HG03565 (cell line): ENCODE measurements around the gene EFCAB8.

Source experiments
- ATAC-seq: cut with Tn5 transposase; IDR thresholded peaks from one replicate; pipeline ENCODE4 v1.9.1; 2021; ENCODE audit warnings: mild to moderate bottlenecking, moderate library complexity; ENCODE audit not compliant: unreplicated experiment

The EFCAB8 gene

GRCh38 chr20:32984196-32984595, 125.5 kb downstream of the EFCAB8 start:
- ATAC-seq = no peak

DNA sequence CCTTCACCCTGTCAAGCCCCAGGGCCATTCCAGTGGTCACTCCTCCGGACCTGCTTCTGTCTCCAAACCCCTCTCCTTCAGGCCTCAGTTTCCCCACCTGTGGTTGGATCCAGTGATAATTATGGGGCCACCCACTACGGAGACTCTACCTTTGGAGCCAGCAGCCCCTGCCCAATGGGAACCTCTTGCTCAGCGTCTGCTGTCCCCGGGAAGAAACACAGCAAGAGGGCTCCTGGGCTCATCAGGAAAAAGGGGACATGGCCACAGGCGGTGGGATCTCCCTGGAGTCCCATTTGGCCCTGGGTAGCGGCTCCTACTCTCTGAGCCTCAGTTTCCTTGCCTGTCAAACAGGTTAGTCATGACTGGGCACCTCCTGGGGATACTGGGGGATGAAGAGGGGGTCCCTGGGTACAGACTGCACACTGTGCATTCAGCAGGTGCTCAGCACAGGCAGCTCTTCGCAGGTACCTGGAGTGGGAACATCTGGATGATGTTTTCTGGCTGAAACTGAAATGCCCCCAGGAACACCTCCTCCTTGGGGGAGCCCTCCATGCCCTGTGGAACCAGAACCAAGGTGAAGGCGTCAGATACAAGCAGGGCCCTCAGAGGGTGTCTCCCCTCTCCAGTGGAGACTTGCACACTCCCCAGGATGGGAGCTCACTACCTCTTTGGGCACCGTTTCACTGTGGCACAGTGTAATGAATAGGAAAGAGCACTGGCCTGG, 126.1 kb downstream of the EFCAB8 start:
- ATAC-seq = no peak

- ATAC-seq = no peak
These were observed 126.9 kb downstream of the EFCAB8 start for GRCh38 chr20:32985596-32985995.

- no peak for ATAC-seq
These were observed 127.7 kb downstream of the EFCAB8 start for GRCh38 chr20:32986331-32986966.

DNA sequence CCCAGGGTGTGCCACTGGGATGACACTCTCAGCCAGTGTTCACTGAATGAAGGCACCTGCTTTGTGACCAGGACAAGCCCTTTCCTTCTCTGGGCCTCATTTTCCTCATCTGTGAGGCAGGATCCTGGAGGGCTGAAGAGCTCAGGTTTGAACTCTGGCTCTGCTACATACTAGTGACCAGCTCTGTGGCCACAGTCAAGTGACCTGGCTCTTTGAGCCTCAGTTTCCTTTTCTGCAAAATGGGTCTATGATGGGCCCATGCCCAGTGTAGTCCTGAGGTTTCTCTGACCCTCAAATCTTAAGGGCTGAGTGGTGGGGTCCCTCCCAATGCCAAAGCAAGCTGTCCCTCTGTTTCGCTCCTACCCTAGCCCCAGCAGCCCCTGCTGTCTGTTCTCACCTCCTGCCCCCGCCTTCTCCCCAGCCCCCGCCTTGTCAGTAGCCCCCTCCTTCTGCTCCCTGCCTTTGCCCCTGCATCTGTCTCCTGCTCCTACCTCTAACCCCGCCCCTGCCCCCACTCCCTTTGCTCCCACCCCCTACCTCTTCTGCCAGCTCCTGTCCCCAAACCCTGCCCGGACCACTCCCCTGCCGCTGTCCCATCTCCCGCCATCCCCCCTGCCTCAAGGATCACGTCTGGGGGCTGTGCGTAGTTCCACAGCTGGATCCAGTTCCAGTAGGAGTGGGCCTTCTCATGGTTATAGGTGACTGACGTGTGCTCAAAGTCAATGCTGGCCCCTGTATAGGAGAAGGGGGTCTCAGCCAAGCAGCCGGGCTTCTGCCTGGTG, 128.5 kb downstream of the EFCAB8 start:
- no peak for ATAC-seq

- no peak for ATAC-seq
These were observed 129.3 kb downstream of the EFCAB8 start for GRCh38 chr20:32988008-32988407.

- no peak for ATAC-seq
These were observed 131.0 kb downstream of the EFCAB8 start for GRCh38 chr20:32989507-32990283.

- ATAC-seq = no peak
These were observed 131.7 kb downstream of the EFCAB8 start for GRCh38 chr20:32990426-32990825.

DNA sequence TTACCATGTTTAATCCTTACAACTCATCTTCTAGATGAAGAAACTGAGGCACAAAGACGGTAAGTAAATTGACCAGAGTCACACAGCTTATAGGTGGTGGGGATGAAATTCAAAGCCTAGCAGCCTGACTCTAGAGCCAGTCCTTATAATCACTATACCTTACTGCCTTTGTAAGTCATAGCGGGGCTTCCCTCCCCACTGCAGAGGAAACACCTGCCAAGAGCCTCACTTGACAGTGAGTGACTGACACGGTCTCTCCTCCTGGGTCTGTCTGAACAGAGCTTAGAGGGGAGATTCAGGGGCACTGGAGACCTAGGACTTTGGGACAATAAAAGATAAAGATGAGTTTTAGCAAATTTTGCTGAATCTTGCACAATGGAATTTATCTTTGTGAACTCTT, 132.7 kb downstream of the EFCAB8 start:
- no peak for ATAC-seq

DNA sequence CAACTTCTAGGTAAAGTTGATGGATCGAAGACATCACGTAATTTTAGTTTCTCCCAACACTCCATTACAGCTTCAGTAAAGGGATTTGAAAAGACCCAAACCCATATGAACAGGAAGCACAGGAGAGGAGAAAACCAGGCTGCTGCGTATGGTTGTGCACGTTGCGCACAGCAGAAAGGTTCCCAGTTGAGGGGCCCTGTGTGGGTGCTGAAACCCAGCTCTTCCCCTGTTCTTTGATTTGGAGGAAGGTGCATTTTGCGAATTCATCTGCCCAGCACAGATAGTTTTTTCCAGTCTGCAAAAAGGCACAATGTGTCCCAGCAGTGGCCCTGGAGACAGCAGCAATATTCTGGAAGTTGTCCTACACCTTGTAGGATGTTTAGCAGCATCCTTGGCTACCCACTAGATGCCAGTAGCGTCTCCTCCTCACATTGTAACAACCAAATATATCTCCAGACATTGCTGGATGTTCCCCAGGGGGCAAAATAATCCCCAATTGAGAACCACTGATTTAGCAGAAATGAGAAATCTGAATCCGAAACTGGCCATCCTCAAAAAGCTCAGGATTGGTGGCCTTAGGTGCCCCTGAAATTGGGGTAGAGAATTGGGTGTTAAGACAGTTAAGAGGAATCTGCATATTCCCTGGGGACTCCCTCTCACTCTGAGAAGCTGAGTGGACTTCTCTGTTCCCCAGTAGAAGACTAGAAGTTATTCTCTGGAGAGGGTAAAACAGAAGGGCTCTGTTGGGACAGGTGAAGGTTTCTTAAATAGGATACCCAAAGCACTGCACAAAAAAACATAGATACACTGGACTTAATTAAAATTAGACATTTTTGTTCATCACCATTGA, 133.3 kb downstream of the EFCAB8 start:
- no peak for ATAC-seq

GRCh38 chr20:32993496-32994050, 134.8 kb downstream of the EFCAB8 start:
- ATAC-seq = no peak

GRCh38 chr20:32995802-32996201, 137.1 kb downstream of the EFCAB8 start:
- ATAC-seq = no peak

GRCh38 chr20:32997431-32997830, 138.7 kb downstream of the EFCAB8 start:
- no peak for ATAC-seq

- ATAC-seq = no peak
These were observed 141.0 kb downstream of the EFCAB8 start for GRCh38 chr20:32999603-33000250.

GRCh38 chr20:33000802-33001466, 142.2 kb downstream of the EFCAB8 start:
- ATAC-seq = no peak

GRCh38 chr20:33002087-33002808, 143.5 kb downstream of the EFCAB8 start:
- ATAC-seq = no peak

GRCh38 chr20:33004141-33004751, 145.5 kb downstream of the EFCAB8 start, which contains the start of gene SUN5:
TSS of gene SUN5 (minus strand) at chr20:33004433. CDS start at chr20:33004340, 93 bp downstream.
- ATAC-seq = no peak

DNA sequence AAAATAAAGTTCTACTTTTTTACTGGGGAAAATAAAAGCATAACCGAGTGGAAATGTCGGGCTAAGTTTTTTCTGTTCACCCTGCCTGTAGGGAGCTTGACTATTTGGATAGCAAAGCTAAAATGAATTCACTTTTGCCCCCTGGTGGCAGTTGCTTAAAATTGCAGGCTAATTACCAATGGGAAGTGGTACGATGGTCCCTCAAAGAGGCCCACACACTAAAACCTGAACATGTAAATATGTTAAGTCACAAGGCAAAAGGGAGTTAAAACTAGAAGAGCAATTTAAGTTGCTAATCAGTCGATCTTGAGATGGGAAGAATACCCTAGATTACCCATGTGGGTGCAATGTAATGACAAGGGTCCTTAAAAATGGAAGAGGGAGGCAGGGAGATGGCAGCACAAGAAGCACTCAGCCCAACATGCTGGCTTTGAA, 146.4 kb downstream of the EFCAB8 start:
- ATAC-seq = no peak
